HG03108 (cell line): ENCODE measurements around the gene DRAM2.
"Not testable (repeated sequence)": the region's sequence is repeated elsewhere in the genome, so short reads cannot be mapped to it uniquely, and the experiment has no call there.

Experiments used
- ATAC-seq: cut with Tn5 transposase; IDR thresholded peaks from one replicate; pipeline ENCODE4 v1.9.1; 2021; ENCODE audit warnings: moderate library complexity; ENCODE audit not compliant: unreplicated experiment

The DRAM2 gene

DNA sequence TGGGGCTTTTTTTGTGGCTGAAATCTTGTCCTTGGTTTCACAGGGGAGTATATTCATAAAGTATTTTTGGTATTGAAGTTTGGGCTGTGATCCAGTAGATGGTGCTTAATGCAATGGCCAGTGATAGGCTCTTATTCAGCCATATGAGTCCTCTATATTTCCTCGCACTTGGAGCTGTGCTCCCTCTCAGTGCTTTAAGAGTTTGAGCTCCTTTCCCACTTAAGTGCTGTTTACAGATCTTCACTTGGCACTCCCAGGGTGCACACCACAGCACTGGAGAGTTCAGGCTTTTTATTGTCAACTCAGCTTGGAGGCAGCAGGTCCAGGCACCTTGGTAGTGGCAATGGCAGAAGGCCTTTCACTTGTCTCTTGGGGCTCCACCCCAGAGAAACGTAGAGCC is 54.9 kb downstream of the DRAM2 start:
- ATAC-seq = no peak

DNA sequence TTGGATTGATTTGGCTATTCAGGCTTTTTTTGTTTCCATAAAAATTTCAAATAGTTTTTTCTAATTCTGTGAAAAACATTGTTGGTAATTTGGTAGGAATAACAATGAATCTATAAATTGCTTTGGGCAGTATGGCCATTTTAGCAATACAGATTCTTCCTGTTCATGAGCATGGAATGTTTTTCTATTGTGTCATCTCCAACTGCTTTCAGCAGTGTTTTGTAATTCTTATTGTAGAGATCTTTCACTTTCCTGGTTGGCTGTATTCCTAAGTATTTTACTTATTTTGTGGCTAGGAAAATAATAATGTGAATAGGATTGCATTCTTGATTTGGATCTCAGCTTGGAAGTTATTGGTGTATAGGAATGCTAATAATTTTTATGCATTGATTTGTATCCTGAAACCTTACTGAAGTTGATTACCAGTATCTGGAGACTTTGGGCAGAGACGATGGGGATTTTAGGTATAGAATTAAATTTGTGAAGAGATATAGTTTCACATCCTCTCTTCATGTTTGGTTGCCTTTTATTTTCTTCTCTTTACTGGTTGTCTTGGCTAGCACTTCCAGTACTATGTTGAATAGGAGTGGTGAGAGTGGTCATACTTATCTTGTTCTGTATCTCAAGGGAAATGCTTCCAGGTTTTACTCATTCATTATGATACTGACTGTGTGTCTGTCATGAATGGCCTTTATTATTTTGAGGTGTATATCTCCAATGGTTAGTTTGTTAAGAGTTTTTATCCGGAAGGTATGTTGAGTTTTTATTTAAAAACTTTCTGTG is 57.3 kb downstream of the DRAM2 start:
- ATAC-seq = no peak

DNA sequence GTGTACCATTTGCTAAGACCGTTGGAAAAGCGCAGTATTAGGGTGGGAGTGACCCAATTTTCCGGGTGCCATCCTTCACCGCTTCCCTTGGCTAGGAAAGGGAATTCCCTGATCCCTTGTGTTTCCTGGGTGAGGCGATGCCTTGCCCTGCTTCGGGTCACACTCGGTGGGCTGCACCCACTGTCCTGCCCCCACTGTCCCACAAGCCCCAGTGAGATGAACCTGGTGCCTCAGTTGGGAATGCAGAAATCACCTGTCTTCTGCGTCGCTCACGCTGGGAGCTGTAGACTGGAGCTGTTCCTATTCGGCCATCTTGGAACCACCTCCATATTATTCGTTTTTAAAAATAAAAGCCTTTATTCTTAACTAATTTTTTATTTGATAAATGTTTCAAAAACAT is 60.6 kb downstream of the DRAM2 start:
- ATAC-seq = not testable (repeated sequence)

DNA sequence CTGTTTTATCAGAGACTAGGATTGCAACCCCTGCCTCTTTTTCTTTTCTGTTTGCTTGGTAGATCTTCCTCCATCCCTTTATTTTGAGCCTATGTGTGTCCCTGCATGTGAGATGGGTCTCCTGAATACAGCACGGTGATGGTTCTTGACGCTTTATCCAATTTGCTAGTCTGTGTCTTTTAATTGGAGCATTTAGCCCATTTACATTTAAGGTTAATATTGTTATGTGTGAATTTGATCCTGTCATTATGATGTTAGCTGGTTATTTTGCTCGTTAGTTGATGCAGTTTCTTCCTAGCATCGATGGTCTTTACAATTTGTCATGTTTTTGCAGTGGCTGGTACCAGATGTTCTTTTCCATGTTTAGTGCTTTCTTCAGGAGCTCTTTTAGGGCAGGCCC is 62.6 kb downstream of the DRAM2 start:
- not testable (repeated sequence) for ATAC-seq
